Stimulated activated CD8-positive, alpha-beta memory T cell treated with anti-CD3 and anti-CD28 coated beads, Interleukin-15, amount 100 ng/mL, for 48 hours (primary cell): ENCODE data around the gene EOLA1.
"Not testable (repeated sequence)": the region's sequence is repeated elsewhere in the genome, so short reads cannot be mapped to it uniquely, and the experiment has no call there.

Experiments used
- DNase-seq, 2 donors: peaks; one replicate each; pipeline ENCODE4 v3.0.0-alpha.2; 2020; ENCODE audit warnings: low read depth in 2 of 2

EOLA1 gene

DNA sequence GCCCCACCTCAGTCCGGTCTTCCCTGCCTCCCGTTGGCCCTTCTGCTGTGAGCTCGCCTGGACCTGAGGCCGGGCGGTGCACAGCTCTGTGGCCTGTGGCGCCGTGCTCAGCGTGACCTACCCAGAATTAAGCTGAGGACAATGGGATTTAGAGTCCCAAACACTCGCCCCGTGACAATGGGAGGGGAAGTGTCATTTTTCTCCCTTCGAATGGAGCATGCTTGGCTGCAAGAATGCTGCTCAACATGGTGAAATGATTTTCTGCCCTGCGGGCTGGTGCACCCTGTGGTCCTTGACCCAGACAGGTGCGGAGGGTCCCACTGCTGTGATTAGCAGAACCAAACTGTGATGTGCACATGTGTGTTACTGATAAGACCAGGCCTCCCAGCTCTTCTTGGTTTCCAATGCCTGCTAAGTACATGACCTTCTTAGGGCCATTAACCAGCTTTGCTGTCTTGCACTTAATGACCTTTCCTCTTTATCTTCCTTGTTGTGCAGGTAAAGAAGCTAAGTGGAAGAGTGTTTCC is 772 bp downstream of the EOLA1 start:
- no peak for DNase-seq

DNA sequence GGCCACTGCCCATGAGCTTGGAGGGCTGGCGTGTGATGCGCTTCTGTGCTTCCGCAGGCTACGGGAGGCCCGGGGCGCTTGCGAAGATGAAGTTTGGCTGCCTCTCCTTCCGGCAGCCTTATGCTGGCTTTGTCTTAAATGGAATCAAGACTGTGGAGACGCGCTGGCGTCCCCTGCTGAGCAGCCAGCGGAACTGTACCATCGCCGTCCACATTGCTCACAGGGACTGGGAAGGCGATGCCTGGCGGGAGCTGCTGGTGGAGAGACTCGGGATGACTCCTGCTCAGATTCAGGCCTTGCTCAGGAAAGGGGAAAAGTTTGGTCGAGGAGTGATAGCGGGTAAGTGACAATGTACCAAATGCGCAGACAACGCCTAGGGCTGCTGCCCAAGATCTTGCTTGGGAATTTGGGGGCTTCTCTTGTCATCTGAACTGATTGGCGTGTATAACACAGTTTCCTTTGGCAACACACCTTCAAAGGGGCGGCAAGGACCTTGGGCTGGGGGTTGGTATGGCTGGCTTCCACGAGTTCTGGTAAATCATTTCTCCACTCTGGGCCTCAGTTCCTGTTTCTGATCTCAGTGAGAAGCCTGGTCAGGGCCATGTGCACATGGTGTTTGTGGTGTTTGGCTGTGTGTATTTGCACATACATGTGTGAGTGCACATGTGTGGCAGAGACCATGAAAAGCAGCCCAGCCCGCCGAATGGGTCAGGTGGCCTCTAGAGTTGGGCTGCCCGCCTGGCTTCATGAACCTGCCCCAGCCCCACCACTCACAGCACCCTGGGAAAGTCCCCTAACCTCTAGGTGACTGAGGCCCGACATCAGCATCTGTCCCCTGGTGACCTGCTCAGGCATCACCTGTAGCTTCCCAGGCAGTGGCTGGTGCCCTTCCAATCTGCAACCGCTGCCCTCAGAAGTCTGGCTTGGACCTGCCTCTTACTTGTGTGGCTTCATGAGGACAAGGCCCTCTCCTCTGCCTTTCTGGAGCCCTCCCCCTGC is 5.0 kb downstream of the EOLA1 start:
- DNase-seq = not testable (repeated sequence)

DNA sequence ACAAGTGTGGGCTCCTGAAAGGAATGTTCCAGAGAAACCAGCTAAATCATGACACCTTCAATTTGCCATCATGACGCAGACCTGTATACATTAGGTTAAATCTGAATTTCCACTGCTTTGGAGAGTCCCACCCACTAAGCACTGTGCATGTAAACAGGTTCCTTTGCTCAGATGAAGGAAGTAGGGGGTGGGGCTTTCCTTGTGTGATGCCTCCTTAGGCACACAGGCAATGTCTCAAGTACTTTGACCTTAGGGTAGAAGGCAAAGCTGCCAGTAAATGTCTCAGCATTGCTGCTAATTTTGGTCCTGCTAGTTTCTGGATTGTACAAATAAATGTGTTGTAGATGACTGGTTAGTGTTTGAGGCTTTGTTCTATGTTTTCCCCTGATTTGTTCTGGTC is 6.2 kb downstream of the EOLA1 start:
- not testable (repeated sequence) for DNase-seq

- not testable (repeated sequence) for DNase-seq
Observed at GRCh38 chrX:149547782-149548181, 7.0 kb downstream of the EOLA1 start.

DNA sequence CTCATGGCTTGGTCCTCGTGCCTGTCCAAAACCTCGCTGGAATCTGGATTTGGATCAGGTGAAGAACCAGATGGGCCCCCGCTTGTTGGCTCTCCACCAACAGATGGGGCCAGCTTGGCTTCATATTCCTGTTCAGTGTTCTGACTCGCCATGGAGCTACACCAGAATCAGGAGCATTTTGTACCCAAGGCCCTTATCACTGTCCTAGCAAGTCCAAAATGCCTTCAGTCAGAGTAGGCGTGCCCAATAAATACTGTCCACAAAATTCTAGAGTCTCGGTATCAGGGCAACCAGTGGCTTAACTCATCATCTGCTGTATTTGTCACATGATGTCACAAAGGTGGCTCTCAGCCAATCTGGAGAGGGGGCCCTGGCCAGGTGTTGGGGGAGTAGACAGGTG is 8.9 kb downstream of the EOLA1 start, which contains the start of gene HSFX3:
Gene HSFX3 (minus strand): TSS at position 224 of the 400 bp plus-strand sequence. CDS start 72 bp downstream, at position 152.
- DNase-seq = not testable (repeated sequence)

DNA sequence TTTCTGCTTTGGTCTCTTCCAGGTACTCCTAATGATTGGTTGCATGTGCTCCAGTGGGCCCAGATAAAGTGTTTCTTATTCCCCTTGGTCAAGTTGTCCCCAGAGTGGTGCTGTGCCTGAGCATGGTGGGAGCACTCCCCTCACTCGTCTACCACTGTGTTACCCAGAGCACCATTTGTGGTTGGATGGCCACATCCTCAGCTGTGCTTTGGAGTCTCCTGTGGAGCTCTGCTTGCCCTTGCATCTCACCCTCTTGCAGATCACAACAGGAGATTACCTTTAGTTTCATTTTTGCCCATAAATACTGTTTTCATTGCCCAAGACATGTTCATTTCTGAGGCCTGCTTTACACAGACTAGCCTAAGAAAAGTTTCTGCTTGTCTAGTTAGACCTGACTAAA is 9.6 kb downstream of the EOLA1 start:
- DNase-seq = not testable (repeated sequence)

GRCh38 chrX:149551245-149551938 is 10.6 kb downstream of the EOLA1 start:
- DNase-seq = not testable (repeated sequence)

DNA sequence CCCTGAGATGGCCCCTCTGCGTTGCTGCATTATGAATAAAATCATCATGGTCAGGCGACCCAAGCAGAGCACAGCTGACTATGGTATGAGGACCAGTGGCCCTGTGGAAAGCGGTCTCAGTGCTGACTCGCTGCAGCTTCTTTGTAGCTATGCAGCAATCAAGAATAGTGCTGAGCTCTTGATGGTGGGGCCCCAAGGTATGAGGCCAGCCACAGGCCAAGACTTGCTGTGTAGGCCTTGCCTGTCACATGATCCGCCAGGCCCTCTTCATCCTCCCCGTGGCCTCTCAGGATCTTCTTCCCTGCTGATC is 11.1 kb downstream of the EOLA1 start:
- DNase-seq = not testable (repeated sequence)

DNA sequence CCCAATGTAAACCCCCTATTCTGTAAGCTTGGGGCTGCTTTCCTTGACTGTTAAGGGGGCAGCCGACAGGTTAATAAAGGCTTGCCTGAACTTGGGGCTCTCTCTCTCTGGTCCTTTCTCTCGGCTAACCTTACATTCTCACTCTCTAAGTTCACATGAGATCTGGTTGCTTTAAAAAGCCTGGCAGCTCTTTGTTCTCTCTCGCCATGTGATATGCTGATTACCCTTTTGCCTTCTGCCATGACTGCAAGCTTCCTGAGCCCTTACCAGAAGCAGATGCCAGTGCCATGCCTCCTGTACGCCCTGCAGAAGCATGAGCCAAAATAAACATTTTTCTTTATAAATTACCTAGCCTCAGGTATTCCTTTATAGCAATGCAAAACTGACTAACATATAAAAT is 14.4 kb downstream of the EOLA1 start:
- not testable (repeated sequence) for DNase-seq

GRCh38 chrX:149563359-149563758 is 22.5 kb downstream of the EOLA1 start:
- DNase-seq = no peak

DNA sequence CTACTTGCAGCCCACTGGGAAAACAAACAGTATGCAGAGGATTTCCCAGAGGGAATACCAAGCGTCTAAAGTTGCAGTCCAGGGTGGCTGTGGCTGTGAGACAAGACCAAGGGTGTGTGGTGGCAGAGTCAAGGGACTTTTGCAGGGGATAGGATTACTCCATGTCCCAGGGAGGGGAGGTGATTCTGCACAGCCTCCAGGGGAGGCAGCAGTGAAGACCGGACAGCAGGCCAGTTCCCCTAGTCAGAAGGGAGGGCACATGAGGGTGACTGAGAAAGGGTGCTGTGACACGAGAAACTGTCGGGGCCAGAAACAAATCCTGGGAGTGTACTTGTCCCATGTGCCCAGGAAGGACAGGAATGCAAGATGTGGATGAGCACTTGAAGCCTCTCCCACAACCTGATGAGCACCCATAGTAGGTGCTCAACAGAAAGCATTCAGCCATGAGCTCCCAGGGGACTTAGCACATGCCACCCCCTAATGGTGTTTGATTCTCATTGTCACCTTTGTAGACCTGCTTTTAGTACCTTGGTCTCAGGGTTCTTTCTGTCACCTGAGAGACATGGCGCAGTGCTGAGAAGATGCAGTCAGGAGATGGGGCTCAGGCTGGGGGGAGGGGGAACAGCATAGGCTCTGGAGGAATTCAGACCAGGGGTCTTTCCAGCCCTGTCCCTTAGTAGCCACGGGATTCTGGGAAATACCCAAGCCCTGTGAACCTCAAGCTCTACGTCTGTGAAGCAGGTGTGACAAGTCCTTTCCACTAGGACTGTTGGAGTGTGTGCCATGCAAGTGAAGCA is 27.0 kb downstream of the EOLA1 start:
- DNase-seq = no peak

GRCh38 chrX:149568701-149569296 is 28.0 kb downstream of the EOLA1 start:
- no peak for DNase-seq

GRCh38 chrX:149569770-149570169 is 29.0 kb downstream of the EOLA1 start:
- no peak for DNase-seq

- DNase-seq = no peak
Observed at GRCh38 chrX:149570668-149571067, 29.9 kb downstream of the EOLA1 start.

DNA sequence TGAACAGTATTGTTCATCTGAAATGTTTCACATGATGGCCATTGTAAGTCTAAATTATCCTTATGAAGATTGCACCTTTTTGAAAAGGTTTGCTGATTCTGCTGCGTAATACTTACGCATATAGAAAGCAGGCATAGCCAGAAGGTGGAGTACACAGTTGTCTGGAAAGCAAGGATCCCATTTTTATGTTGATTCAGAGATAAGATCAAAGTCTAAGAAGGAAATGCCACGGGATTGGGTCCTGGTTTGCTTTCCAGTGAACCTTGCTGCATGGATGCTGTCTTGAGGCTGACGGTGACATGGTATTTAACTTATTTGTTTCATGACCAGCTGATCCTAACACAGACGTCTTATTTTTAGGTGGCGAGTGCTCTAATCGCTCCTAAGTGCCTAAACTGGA is 31.0 kb downstream of the EOLA1 start:
- DNase-seq = no peak

DNA sequence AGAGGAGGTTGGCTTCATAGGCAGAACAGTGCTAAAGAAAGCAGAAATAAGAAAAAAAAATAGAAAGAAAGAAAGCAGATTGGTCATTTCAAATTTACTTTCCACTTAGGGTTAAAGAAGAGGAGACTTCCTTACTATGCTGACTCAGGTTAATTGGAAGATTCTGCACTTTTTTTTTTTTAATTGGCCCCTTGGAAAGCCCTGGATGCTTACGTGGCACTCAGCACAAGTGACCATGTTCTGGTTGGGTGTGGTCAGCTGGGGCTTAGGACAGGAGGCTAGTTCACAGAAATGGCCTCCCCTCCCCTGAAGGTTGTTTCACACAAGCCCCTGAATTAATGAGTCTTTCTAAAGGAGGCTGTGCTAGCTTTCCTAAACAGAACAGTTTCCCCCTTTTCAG is 31.9 kb downstream of the EOLA1 start:
- DNase-seq = no peak

- not testable (repeated sequence) for DNase-seq
Observed at GRCh38 chrX:149573456-149573855, 32.6 kb downstream of the EOLA1 start.

DNA sequence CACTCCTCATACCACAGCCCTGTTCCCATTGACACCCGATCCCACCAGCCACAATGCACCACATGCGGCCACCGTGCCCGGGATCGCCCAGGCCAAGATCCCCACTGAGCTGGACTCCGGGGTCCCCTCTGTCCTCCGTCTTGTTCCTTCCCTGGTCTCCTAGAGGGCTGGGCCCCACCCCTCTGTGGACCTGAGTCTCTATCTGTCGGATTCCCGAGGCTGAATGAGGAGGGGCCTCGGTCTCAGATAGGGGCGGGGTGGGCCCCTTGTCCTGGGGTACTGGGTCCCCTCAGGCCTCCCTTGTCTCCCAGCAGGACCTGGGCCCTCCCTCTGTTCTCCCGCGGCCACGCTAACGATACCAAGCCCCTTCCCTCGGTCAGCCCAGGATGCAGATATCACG is 44.8 kb downstream of the EOLA1 start:
- DNase-seq = not testable (repeated sequence)

DNA sequence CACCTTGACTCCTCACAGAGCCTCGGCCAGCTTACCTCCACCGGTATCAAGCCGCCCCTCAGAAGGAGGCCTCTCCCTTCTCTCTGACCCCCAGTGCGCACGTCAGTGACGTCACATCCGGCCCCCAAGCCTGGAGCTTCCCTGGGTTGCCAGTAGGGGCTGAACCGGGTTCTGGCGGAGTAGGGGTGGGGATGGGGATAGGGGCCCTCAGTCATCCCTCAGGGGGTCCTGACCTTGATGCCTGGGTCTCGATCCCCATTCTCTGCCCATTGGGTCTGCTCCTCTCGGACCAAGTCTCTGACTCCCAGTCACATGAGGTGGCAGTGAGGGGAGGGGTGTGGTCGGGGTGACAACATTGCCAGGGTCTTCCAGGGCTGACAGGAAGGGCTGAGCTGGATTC is 46.5 kb downstream of the EOLA1 start, which contains the start of gene MAGEA9B:
Gene MAGEA9B (minus strand): TSS at position 101 of the 400 bp plus-strand sequence. CDS start 4,280 bp downstream, outside the sequence.
- not testable (repeated sequence) for DNase-seq

GRCh38 chrX:149590993-149591392 is 50.2 kb downstream of the EOLA1 start:
- DNase-seq = not testable (repeated sequence)

DNA sequence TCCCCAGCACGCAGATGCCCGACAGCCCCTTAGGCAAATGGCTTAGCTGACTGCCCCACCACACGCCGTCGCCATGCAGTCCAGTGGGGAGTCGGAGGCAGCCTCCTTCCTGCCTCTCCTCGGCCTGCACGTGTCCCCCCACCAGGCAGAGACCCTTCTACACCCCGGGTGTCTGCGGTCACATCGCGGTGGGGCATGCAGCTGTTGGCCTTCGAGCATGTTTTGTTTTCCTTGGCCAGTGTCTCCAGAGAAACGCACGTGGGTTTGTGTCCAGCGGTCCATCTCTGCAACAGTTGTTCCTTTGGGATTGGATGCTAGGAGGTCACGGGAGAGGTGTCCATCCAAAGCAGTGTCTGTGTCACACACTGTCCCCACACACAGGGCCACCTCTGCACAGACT is 54.4 kb downstream of the EOLA1 start, which contains the start of gene HSFX2:
Gene HSFX2 (minus strand): TSS at position 101 of the 400 bp plus-strand sequence. CDS start 614 bp downstream, outside the sequence.
- not testable (repeated sequence) for DNase-seq
